VCaP (cell line): ENCODE data around the gene DGCR2.

ENCODE experiments used
- H3K27ac ChIP-seq: fragments of 450-650 bp; 2 replicates; pipeline ENCODE4 v1.5.1; 2017
- CTCF ChIP-seq: fragments of 450-650 bp; conservative IDR thresholded peaks from 2 replicates; pipeline ENCODE4 v1.5.1; 2017; ENCODE audit warnings: mild to moderate bottlenecking, moderate library complexity

Gene DGCR2

GRCh38 chr22:19082101-19082500, 40.1 kb downstream of the DGCR2 start:
- no peak for TF ChIP-seq CTCF
- H3K27ac ChIP-seq: no peak overlapping the region

- no peak for TF ChIP-seq CTCF
These were observed 40.9 kb downstream of the DGCR2 start for GRCh38 chr22:19081351-19081750.

GRCh38 chr22:19080853-19081252, 41.4 kb downstream of the DGCR2 start:
- TF ChIP-seq CTCF: no peak
- no peak overlapping the region for H3K27ac ChIP-seq

More at GRCh38 chr22:19081351-19081750, 40.9 kb downstream of the DGCR2 start:
- H3K27ac ChIP-seq: no peak overlapping the region

GRCh38 chr22:19079691-19080090, 42.5 kb downstream of the DGCR2 start:
- no peak overlapping the region for H3K27ac ChIP-seq
- no peak for TF ChIP-seq CTCF

GRCh38 chr22:19075404-19075803, 46.8 kb downstream of the DGCR2 start:
- no peak for TF ChIP-seq CTCF
- no peak overlapping the region for H3K27ac ChIP-seq

GRCh38 chr22:19072853-19073252, 49.4 kb downstream of the DGCR2 start:
- peak overlapping the region; percentile 62 for H3K27ac ChIP-seq

GRCh38 chr22:19070397-19071169, 51.6 kb downstream of the DGCR2 start:
- no peak for TF ChIP-seq CTCF
- no peak overlapping the region for H3K27ac ChIP-seq

GRCh38 chr22:19069451-19069850, 52.8 kb downstream of the DGCR2 start:
- no peak overlapping the region for H3K27ac ChIP-seq
- TF ChIP-seq CTCF: no peak
